ENCODE measurements around the gene ARHGEF19. TPM values are rescaled to one million over a fixed set of nuclear protein-coding genes. Genes with fewer than 3 reads are reported as not detected.

The ARHGEF19 gene
- total and polyA plus RNA-seq, 2 of the 13 experiments (the other 11 are each of a cell fraction or from before 2014, with no cell fraction given), result 1.7 to 1.8 TPM

GRCh38 chr1:16248603-16249516 is 36.4 kb upstream of the ARHGEF19 start:
- in situ Hi-C loops (cut with HindIII; ENCODE audit: extremely low pct_ligation_motif_present, low pct_unique_long_range_greater_than_20kb) (no loop called here), intact Hi-C loops (cut with micrococcal nuclease; ENCODE audit: unreplicated experiment) (no loop called here)
- POLR2A ChIA-PET, result no interaction called here
- DNase-seq (ENCODE audit: low spot score) (no peak), FAIRE-seq (no peak), ATAC-seq (no peak)
- Histone ChIP-seq H3K27ac (ENCODE audit: extremely low read length, insufficient read depth, low read length) (no peak overlapping the region), H3K4me3 (replicated peaks in 1 of 3; ENCODE audit: insufficient read depth in 1 of 3, low read depth in 2 of 3, low read length in 3 of 3) (no peak overlapping the region), H3K27me3 (ENCODE audit: control insufficient read depth in 1 of 2, insufficient read depth in 2 of 2, low read length in 2 of 2) (no peaks in the 10 kb centered on the region), H3K4me1 (ENCODE audit: insufficient read depth, low read length) (peaks cover 6% of the 10 kb centered on the region; the same call in 1 of the 2 replicates), H3K36me3 (replicated peaks in 1 of 2; ENCODE audit: control insufficient read depth in 1 of 2, insufficient read depth in 2 of 2, low read length in 2 of 2) (peaks cover 11 to 46% of the 10 kb centered on the region in 2 experiments; a peak in 4 of 5 replicates), H2AFZ (ENCODE audit: low read length) (no peak overlapping the region), H3K9ac (ENCODE audit: insufficient read depth, low read depth, low read length) (no peak overlapping the region), H4K20me1 (ENCODE audit: insufficient read depth, low read length) (no peaks in the 10 kb centered on the region), H3K79me2 (ENCODE audit: insufficient read depth, low read length) (no peaks in the 10 kb centered on the region), H3K4me2 (ENCODE audit: low read depth, low read length) (no peak overlapping the region), H3K9me3 (ENCODE audit: low read length) (no peaks in the 10 kb centered on the region)
- CTCF ChIA-PET (ENCODE audit: low intra/inter-chr PET ratio, low total read pairs), result no interaction called here
- TF ChIP-seq ZFP36 (IDR thresholded peaks at IDR 0.05; ENCODE audit: borderline replicate concordance, low read depth, low read length, partially characterized antibody) (no peak), RAD51 (IDR thresholded peaks at IDR 0.05; ENCODE audit: borderline replicate concordance) (no peak), ATF4 (CRISPR knock-in tag; IDR thresholded peaks at IDR 0.05) (peak in 1 of 2 experiments; percentile 34; a peak in 1 of 4 replicates)
- no TSS peak for BruUV-seq (replicated peaks)
- WGBS (ENCODE audit: low lambda C conversion rate), result 93% methylated on average over 7 of the region's 7 CpGs

- FAIRE-seq (no peak), DNase-seq (ENCODE audit: low spot score) (no peak), ATAC-seq (no peak)
- ChIA-PET CTCF (ENCODE audit: low intra/inter-chr PET ratio, low total read pairs) (no interaction called here), POLR2A (no interaction called here)
- Histone ChIP-seq H3K27me3 (ENCODE audit: control insufficient read depth in 1 of 2, insufficient read depth in 2 of 2, low read length in 2 of 2) (no peaks in the 10 kb centered on the region), H3K4me2 (ENCODE audit: low read depth, low read length) (no peak overlapping the region), H3K4me1 (ENCODE audit: insufficient read depth, low read length) (peaks cover 6% of the 10 kb centered on the region; the same call in 1 of the 2 replicates), H3K36me3 (replicated peaks in 1 of 2; ENCODE audit: control insufficient read depth in 1 of 2, insufficient read depth in 2 of 2, low read length in 2 of 2) (peaks cover 9 to 38% of the 10 kb centered on the region in 2 experiments; a peak in 4 of 5 replicates), H3K79me2 (ENCODE audit: insufficient read depth, low read length) (no peaks in the 10 kb centered on the region), H3K9ac (ENCODE audit: insufficient read depth, low read depth, low read length) (no peak overlapping the region), H3K27ac (ENCODE audit: extremely low read length, insufficient read depth, low read length) (no peak overlapping the region), H2AFZ (ENCODE audit: low read length) (no peak overlapping the region), H4K20me1 (ENCODE audit: insufficient read depth, low read length) (no peaks in the 10 kb centered on the region), H3K9me3 (ENCODE audit: low read length) (no peaks in the 10 kb centered on the region), H3K4me3 (replicated peaks in 1 of 3; ENCODE audit: insufficient read depth in 1 of 3, low read depth in 2 of 3, low read length in 3 of 3) (no peak overlapping the region)
- BruUV-seq (replicated peaks), result no TSS peak
- 98% methylated on average over 8 of the region's 8 CpGs for WGBS (ENCODE audit: low lambda C conversion rate)
- intact Hi-C loops (cut with micrococcal nuclease; ENCODE audit: unreplicated experiment) (no loop called here), in situ Hi-C loops (cut with HindIII; ENCODE audit: extremely low pct_ligation_motif_present, low pct_unique_long_range_greater_than_20kb) (no loop called here)
- TF ChIP-seq EEA1 (CRISPR knock-in tag; IDR thresholded peaks at IDR 0.05; ENCODE audit: borderline replicate concordance) (no peak), ZNF275 (CRISPR knock-in tag; IDR thresholded peaks at IDR 0.05; ENCODE audit: borderline replicate concordance) (no peak), ZFP37 (CRISPR knock-in tag; IDR thresholded peaks at IDR 0.05; ENCODE audit: borderline replicate concordance) (no peak), RBM22 (optimal IDR thresholded peaks at IDR 0.05; ENCODE audit: low read length) (no peak), REXO4 (CRISPR knock-in tag; IDR thresholded peaks at IDR 0.05; ENCODE audit: borderline replicate concordance) (no peak), ZNF784 (CRISPR knock-in tag; IDR thresholded peaks at IDR 0.05; ENCODE audit: borderline replicate concordance) (no peak)
Measured at GRCh38 chr1:16248007-16248436, 35.6 kb upstream of the ARHGEF19 start.

All from HepG2 (cell line).